Kidney epithelial cell (primary cell): ENCODE results near the gene SHKBP1. TPM values are rescaled to one million over a fixed set of nuclear protein-coding genes. Genes with fewer than 3 reads are reported as not detected.

Experiments
- DNase-seq: peaks from one replicate; pipeline ENCODE4 v3.0.0-alpha.2; 2010; ENCODE audit warnings: low read depth
- H3K27me3 ChIP-seq: 2 replicates; pipeline ENCODE4 v1.6.0; 2011; ENCODE audit warnings: low read length; ENCODE audit not compliant: control insufficient read depth, insufficient read depth
- H3K36me3 ChIP-seq: 2 replicates; pipeline ENCODE4 v1.5.1; 2011; ENCODE audit warnings: low read length; ENCODE audit not compliant: control insufficient read depth, insufficient read depth
- H3K4me3 ChIP-seq: 2 replicates; pipeline ENCODE4 v1.5.1; 2011; ENCODE audit warnings: low read depth, mild to moderate bottlenecking, control low read depth, low read length
- total RNA-seq: library from RNA; depleted of rRNA; stranded (reverse); fragments of >200 nt; gene quantifications from 2 replicates; pipeline ENCODE4 v1.2.3, GENCODE V29; 2015
- TF ChIP-seq, protein P1 (sequence below): IDR thresholded peaks from 2 replicates; pipeline ENCODE4 v1.5.1; 2011; ENCODE audit warnings: mild to moderate bottlenecking, moderate library complexity, low read length, control low read depth, inconsistent platforms; ENCODE audit not compliant: insufficient read depth, poor library complexity, severe bottlenecking

SHKBP1 gene
- total RNA-seq, 1 donor from 2014 or later, result 105 TPM

DNA sequence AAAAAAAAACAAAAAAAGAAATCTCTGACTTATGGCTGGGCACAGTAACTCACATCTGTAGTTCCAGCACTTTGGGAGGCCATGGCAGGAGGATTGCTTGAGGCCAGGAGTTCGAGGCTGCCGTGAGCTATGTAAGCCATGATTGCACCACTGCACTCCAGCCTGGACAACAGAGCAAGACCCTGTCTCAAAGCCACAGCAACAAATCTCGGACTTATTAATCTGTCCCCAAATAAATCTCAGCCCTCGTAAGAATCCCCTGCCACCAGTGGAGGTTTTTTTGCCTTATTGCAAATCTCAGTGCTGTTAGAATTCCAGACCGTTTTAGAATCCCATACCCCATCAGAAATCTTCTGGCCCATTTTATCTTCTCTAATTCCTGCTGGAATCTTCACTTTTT, 4.9 kb downstream of the SHKBP1 start:
- no peak for DNase-seq
- TF ChIP-seq, protein P1, sequence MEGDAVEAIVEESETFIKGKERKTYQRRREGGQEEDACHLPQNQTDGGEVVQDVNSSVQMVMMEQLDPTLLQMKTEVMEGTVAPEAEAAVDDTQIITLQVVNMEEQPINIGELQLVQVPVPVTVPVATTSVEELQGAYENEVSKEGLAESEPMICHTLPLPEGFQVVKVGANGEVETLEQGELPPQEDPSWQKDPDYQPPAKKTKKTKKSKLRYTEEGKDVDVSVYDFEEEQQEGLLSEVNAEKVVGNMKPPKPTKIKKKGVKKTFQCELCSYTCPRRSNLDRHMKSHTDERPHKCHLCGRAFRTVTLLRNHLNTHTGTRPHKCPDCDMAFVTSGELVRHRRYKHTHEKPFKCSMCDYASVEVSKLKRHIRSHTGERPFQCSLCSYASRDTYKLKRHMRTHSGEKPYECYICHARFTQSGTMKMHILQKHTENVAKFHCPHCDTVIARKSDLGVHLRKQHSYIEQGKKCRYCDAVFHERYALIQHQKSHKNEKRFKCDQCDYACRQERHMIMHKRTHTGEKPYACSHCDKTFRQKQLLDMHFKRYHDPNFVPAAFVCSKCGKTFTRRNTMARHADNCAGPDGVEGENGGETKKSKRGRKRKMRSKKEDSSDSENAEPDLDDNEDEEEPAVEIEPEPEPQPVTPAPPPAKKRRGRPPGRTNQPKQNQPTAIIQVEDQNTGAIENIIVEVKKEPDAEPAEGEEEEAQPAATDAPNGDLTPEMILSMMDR, result no peak
- no peak overlapping the region for H3K4me3 ChIP-seq
- no peaks in the 10 kb centered on the region for H3K36me3 ChIP-seq
- no peaks in the 10 kb centered on the region for H3K27me3 ChIP-seq

DNA sequence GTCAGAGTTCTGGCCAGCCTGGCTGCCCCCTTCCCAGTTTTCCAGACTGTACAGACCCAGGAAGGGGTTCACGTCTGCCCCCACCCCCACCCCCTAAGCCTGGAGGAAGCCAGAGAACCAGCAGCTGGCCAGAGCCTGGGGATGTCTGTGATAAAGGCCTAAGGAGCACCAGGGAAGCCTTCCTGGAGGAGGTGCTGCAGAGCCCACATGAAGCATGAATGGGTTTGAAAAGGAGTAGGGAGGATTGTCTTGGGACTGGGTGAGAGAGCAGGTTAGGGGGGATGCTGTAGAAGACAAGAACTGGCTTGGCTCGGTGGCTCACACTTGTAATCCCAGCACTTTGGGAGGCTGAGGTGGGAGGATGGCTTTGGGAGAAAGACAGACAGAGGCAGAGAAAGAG, 5.8 kb downstream of the SHKBP1 start:
- Histone ChIP-seq H3K27me3 (no peaks in the 10 kb centered on the region), H3K36me3 (no peaks in the 10 kb centered on the region), H3K4me3 (no peak overlapping the region)
- no peak for DNase-seq
- TF ChIP-seq, protein P1, result no peak

DNA sequence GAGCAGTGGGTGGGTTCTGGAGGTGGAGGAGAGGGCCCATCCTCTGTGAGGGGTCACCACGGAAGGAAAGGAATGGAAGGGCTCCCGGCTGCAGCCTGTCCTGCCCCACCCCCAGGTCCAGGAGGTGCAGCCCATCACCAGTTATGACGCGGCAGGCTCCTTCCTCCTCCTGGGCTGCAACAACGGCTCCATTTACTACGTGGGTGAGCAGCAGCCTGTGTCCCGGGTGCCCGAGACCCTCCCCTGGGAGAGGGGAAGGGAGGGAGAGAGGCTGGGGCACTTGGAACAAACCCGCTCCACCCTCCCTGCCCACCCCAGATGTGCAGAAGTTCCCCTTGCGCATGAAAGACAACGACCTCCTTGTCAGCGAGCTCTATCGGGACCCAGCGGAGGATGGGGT, 6.6 kb downstream of the SHKBP1 start:
- Histone ChIP-seq H3K27me3 (no peaks in the 10 kb centered on the region), H3K36me3 (no peaks in the 10 kb centered on the region), H3K4me3 (no peak overlapping the region)
- DNase-seq, result no peak
- TF ChIP-seq, protein P1, result no peak

DNA sequence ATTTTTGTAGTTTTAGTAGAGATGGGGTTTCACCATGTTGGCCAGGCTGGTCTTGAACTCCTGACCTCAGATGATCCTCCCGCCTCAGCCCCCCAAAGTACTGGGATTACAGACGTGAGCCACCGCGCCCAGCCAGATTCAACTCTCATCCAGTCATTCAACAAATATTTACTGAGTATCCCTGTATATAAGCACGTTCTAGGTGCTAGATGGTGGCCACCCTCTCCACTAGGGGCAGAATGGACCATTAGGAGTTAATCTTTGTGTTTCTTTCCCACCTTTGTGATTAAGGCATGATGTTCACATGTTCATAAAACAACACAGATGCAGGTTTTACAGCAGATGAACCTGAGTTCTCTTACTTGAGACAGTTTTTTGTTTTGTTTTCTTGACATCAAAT, 7.3 kb downstream of the SHKBP1 start:
- DNase-seq, result no peak

DNA sequence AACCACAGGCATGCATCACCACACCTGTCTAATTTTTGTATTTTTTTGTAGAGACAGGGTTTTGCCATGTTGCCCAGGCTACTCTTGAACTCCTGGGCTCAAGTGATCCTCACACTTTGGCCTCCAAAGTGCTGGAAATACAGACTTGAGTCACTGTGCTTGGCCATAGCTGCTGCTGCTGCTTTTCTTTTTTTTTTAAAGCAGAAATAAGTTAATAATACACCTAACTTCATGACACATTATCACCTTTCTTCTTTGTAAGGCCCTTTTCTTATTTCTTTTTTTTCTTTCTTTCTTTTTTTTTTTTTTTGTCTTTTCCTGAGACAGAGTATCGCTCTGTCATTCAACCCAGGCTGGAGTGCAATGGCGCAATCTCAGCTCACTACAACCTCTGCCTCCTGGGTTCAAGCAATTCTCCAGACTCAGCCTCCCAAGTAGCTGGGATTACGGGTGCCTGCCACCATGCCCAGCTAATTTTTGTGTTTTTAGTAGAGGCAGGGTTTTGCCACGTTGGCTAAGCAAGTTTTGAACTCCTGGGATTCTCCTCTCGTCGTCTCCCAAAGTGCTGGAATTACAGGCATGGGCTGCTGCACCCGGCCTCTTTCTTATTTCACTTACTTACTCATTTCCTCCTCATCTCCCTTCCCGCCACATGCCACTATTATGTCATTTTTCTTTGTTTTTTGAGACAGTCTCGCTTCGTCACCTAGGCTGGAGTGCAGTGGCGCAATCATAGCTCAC, 8.7 kb downstream of the SHKBP1 start:
- Histone ChIP-seq H3K36me3 (no peaks in the 10 kb centered on the region), H3K27me3 (no peaks in the 10 kb centered on the region), H3K4me3 (no peak overlapping the region)
- peak; percentile 76 for DNase-seq
- TF ChIP-seq, protein P1, result no peak

More for the DNA sequence above, 7.3 kb downstream of the SHKBP1 start:
- H3K36me3 ChIP-seq, result no peaks in the 10 kb centered on the region
- H3K27me3 ChIP-seq, result no peaks in the 10 kb centered on the region
- TF ChIP-seq, protein P1, result peak; percentile 37
- H3K4me3 ChIP-seq, result no peak overlapping the region

DNA sequence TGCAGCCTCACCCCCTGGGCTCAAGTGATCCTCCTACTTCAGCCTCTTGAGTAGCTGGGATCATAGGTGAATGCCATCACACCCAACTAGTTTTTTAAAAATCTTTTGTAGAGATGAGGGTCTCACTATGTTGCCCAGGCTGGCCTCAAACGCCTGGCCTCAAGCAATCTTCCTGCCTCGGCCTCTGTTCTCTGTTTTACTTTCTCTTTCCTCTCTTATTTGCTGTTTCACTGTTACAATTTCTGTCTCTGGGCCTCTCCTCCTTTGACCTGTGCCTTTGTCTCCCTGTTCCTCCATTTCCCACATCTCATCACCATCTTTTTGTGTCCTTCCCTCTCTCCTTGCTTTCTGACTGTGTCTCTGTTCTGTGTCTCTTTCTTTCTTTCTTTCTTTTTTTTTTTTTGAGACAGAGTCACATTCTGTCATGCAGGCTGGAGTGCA, 9.3 kb downstream of the SHKBP1 start:
- no peaks in the 10 kb centered on the region for H3K27me3 ChIP-seq
- TF ChIP-seq, protein P1, result no peak
- DNase-seq, result no peak
- H3K36me3 ChIP-seq, result no peaks in the 10 kb centered on the region
- H3K4me3 ChIP-seq, result no peak overlapping the region
